H1 (cell line): Measurements from ENCODE around the gene TMEM131L. TPM values are rescaled to one million over a fixed set of nuclear protein-coding genes. Genes with fewer than 3 reads are reported as not detected.

Source experiments
- CTCF ChIA-PET: fragments of 300-600 bp; sonication (Branson Sonifier 250); formaldehyde crosslinking; loops from one replicate; lab custom pipeline; 2021; ENCODE audit not compliant: partially characterized antibody; lab: Charles Lee
- POLR2A ChIA-PET: fragments of 300-600 bp; sonication (Branson Sonifier 250); formaldehyde crosslinking; loops from one replicate; lab custom pipeline; 2021; ENCODE audit warnings: inconsistent platforms; ENCODE audit not compliant: partially characterized antibody; lab: Charles Lee
- DNase-seq, 2 experiments: peaks; one replicate each; pipeline versions ENCODE4 v3.0.0 to v3.0.0-alpha.2; 2010 to 2022; ENCODE audit warnings: low spot score in 2 of 2, low read depth in 1 of 2, mixed read lengths in 1 of 2
- FAIRE-seq: peaks from 2 replicates; lab custom pipeline; 2011; peaks lifted over from hg19 to GRCh38; lab: Jason Lieb, UNC
- H2AFZ ChIP-seq: 2 replicates; pipeline ENCODE4 v1.8.1; 2012; ENCODE audit warnings: low read length, inconsistent platforms
- H2AK5ac ChIP-seq: 2 replicates; pipeline ENCODE4 v1.6.1; 2013; ENCODE audit warnings: low read depth, low read length
- H2BK120ac ChIP-seq: replicated peaks from 2 replicates; pipeline ENCODE3; 2013; ENCODE audit warnings: low read depth, low read length, inconsistent platforms
- H2BK12ac ChIP-seq: 2 replicates; pipeline ENCODE4 v1.6.1; 2013; ENCODE audit warnings: low read depth, low read length
- H2BK15ac ChIP-seq: 2 replicates; pipeline ENCODE4 v1.6.1; 2013; ENCODE audit warnings: low read length
- H2BK20ac ChIP-seq: 2 replicates; pipeline ENCODE4 v1.6.1; 2013; ENCODE audit warnings: low read length
- H2BK5ac ChIP-seq: 2 replicates; pipeline ENCODE4 v1.6.1; 2013; ENCODE audit warnings: low read depth, low read length
- H3K14ac ChIP-seq: 2 replicates; pipeline ENCODE4 v1.6.1; 2013; ENCODE audit warnings: inconsistent platforms; ENCODE audit not compliant: insufficient read length
- H3K18ac ChIP-seq: 2 replicates; pipeline ENCODE4 v1.6.1; 2013; ENCODE audit warnings: low read length; ENCODE audit errors: extremely low read depth
- H3K23ac ChIP-seq: 2 replicates; pipeline ENCODE4 v1.6.1; 2013; ENCODE audit warnings: inconsistent platforms; ENCODE audit not compliant: insufficient read length
- H3K23me2 ChIP-seq: 2 replicates; pipeline ENCODE4 v1.6.1; 2013; ENCODE audit warnings: low read depth, low read length
- H3K27ac ChIP-seq: 2 replicates; pipeline ENCODE4 v1.6.1; 2011; ENCODE audit warnings: low read depth, low read length, inconsistent platforms
- H3K27me3 ChIP-seq, 4 experiments: replicated peaks in 1 of 4; 1 replicate in 1 of 4; 2 replicates in 3 of 4; pipeline versions ENCODE4 v1.6.1 to v1.8.1; 2011 to 2013; ENCODE audit warnings: low read length in 3 of 4, mild to moderate bottlenecking in 3 of 4, inconsistent platforms in 2 of 4, mixed read lengths in 2 of 4, moderate library complexity in 1 of 4; ENCODE audit not compliant: control insufficient read depth in 3 of 4, insufficient read depth in 3 of 4; ENCODE audit errors: extremely low read depth in 1 of 4
- H3K36me3 ChIP-seq, 4 experiments: 2 replicates each; pipeline versions ENCODE4 v1.6.1 to v1.8.1; 2011 to 2013; ENCODE audit warnings: mild to moderate bottlenecking in 4 of 4, low read length in 3 of 4, moderate library complexity in 2 of 4, control low read depth in 1 of 4, inconsistent platforms in 1 of 4; ENCODE audit not compliant: insufficient read depth in 4 of 4, control insufficient read depth in 2 of 4
- H3K4ac ChIP-seq: replicated peaks from 2 replicates; pipeline ENCODE3; 2013; ENCODE audit warnings: low read length, low read depth, mixed read lengths, inconsistent platforms; ENCODE audit not compliant: insufficient read length
- H3K4me1 ChIP-seq, 4 experiments: replicated peaks in 1 of 4; 1 replicate in 1 of 4; 2 replicates in 3 of 4; pipeline versions ENCODE4 v1.6.1 to v1.8.1; 2011 to 2013; ENCODE audit warnings: low read length in 3 of 4, inconsistent platforms in 2 of 4, mixed read lengths in 1 of 4; ENCODE audit not compliant: insufficient read depth in 4 of 4, control insufficient read depth in 3 of 4
- H3K4me2 ChIP-seq, 2 experiments: 2 replicates each; pipeline versions ENCODE4 v1.6.1 to v1.8.1; 2011 to 2013; ENCODE audit warnings: low read depth in 2 of 2, low read length in 2 of 2, control low read depth in 1 of 2, inconsistent platforms in 1 of 2, mild to moderate bottlenecking in 1 of 2; ENCODE audit not compliant: insufficient read depth in 1 of 2
- H3K4me3 ChIP-seq, 4 experiments: fragments of 200-600, 300-600 bp in 1 of 4; sonication (generic), shearing (Covaris generic), sonication (Bioruptor Twin) in 1 of 4; 2 replicates each; pipeline versions ENCODE4 v1.5.1 to v1.8.1; 2011 to 2016; ENCODE audit warnings: low read length in 4 of 4, low read depth in 3 of 4, control low read depth in 2 of 4, inconsistent platforms in 2 of 4, mild to moderate bottlenecking in 2 of 4, mixed read lengths in 1 of 4, moderate library complexity in 1 of 4; ENCODE audit not compliant: insufficient read depth in 2 of 4; ENCODE audit errors: extremely low read depth in 1 of 4
- H3K56ac ChIP-seq: replicated peaks from 2 replicates; pipeline ENCODE3; 2013; ENCODE audit warnings: low read depth, mild to moderate bottlenecking, mixed read lengths, low read length, inconsistent platforms; ENCODE audit not compliant: insufficient read length
- H3K79me1 ChIP-seq: 2 replicates; pipeline ENCODE4 v1.6.1; 2013; ENCODE audit warnings: low read depth, low read length, control low read depth
- H3K79me2 ChIP-seq, 2 experiments: 2 replicates each; pipeline versions ENCODE4 v1.6.1 to v1.8.1; 2012 to 2013; ENCODE audit warnings: low read length in 2 of 2, mild to moderate bottlenecking in 2 of 2, inconsistent platforms in 1 of 2; ENCODE audit not compliant: insufficient read depth in 2 of 2, control insufficient read depth in 1 of 2
- H3K9ac ChIP-seq, 4 experiments: replicated peaks in 1 of 4; 1 replicate in 1 of 4; 2 replicates in 3 of 4; pipeline versions ENCODE4 v1.6.1 to v1.8.1; 2011 to 2013; ENCODE audit warnings: low read depth in 3 of 4, low read length in 3 of 4, control low read depth in 2 of 4, mild to moderate bottlenecking in 2 of 4, moderate library complexity in 2 of 4, inconsistent platforms in 1 of 4; ENCODE audit errors: extremely low read depth in 1 of 4
- H3K9me3 ChIP-seq, 2 experiments: 2 replicates each; pipeline versions ENCODE4 v1.6.1 to v1.8.1; 2012 to 2013; ENCODE audit warnings: mild to moderate bottlenecking in 2 of 2, moderate library complexity in 2 of 2, control low read depth in 1 of 2, inconsistent platforms in 1 of 2, low read depth in 1 of 2, low read length in 1 of 2, mixed read lengths in 1 of 2; ENCODE audit not compliant: insufficient read depth in 2 of 2
- H4K20me1 ChIP-seq, 2 experiments: replicated peaks in 1 of 2; 2 replicates each; pipeline versions ENCODE3 to v1.8.1; 2011 to 2013; ENCODE audit warnings: inconsistent platforms in 2 of 2, low read length in 2 of 2, mild to moderate bottlenecking in 1 of 2; ENCODE audit not compliant: insufficient read depth in 2 of 2, control insufficient read depth in 1 of 2
- H4K5ac ChIP-seq: 2 replicates; pipeline ENCODE4 v1.6.1; 2013; ENCODE audit warnings: low read length, low read depth, mixed read lengths, inconsistent platforms; ENCODE audit not compliant: insufficient read length
- H4K8ac ChIP-seq: 2 replicates; pipeline ENCODE4 v1.8.0; 2013; ENCODE audit warnings: mild to moderate bottlenecking, moderate library complexity, low read length, inconsistent platforms; ENCODE audit not compliant: insufficient read depth; ENCODE audit errors: extremely low read depth
- H4K91ac ChIP-seq: replicated peaks from 2 replicates; pipeline ENCODE3; 2013; ENCODE audit warnings: low read length, mixed read lengths, inconsistent platforms; ENCODE audit not compliant: insufficient read length
- CBX8 ChIP-seq: fragments of 300-800, 300-1000 bp; sonication (generic); IDR thresholded peaks from 2 replicates; pipeline ENCODE4 v1.7.1; 2016; ENCODE audit warnings: low read depth, low read length, borderline replicate concordance
- EP300 ChIP-seq, 2 experiments: IDR thresholded peaks; 1 replicate in 1 of 2; 2 replicates in 1 of 2; pipeline ENCODE4 v1.6.1; 2011 to 2012; ENCODE audit warnings: low read depth in 2 of 2, low read length in 2 of 2, mild to moderate bottlenecking in 2 of 2, borderline replicate concordance in 1 of 2, inconsistent platforms in 1 of 2, moderate library complexity in 1 of 2
- RBBP5 ChIP-seq: IDR thresholded peaks from 2 replicates; pipeline ENCODE4 v1.7.1; 2012; ENCODE audit warnings: low read depth, mild to moderate bottlenecking, inconsistent platforms, low read length, moderate library complexity, borderline replicate concordance
- ZNF274 ChIP-seq: IDR thresholded peaks from 2 replicates; pipeline ENCODE4 v1.7.0; 2012; ENCODE audit warnings: low read length, borderline replicate concordance; ENCODE audit errors: extremely low read depth
- WGBS, 2 experiments: shearing (Covaris generic) in 1 of 2; methylation state at CpG; one replicate each; pipeline versions ENCODE4 v1.1.6 to v1.1.7; 2013 to 2015; ENCODE audit warnings: low lambda C conversion rate in 2 of 2, mixed read lengths in 2 of 2, inconsistent platforms in 1 of 2, low coverage in 1 of 2, missing lambda C conversion rate in 1 of 2; ENCODE audit not compliant: insufficient replicate concordance in 2 of 2, insufficient coverage in 1 of 2, insufficient read length in 1 of 2; ENCODE audit errors: extremely low coverage in 1 of 2, missing lambda C conversion rate in 1 of 2; 5-methylcytosine and 5-hydroxymethylcytosine counted together
- polyA plus RNA-seq, 7 experiments: library from polyadenylated mRNA; depleted of rRNA in 3 of 7; stranded (reverse) in 5 of 7; unstranded in 2 of 7; fragments of >200 nt in 5 of 7; fragments of 200-250 nt in 2 of 7; gene quantifications; 1 replicate in 5 of 7; 2 replicates in 1 of 7; 4 replicates in 1 of 7; pipeline versions ENCODE4 v1.2.1 to v1.2.3, GENCODE V29; 2011 to 2013; ENCODE audit warnings: missing spikeins in 2 of 7, mixed read lengths in 2 of 7
- total RNA-seq: library from RNA; stranded (reverse); fragmentation: NEBNext Ultra II Directional; extraction: Animal tissue kit (Norgen Biotek cat#: 25700); gene quantifications from 2 replicates; pipeline ENCODE4 v1.2.1, GENCODE V29; 2021

Gene TMEM131L
- total and polyA plus RNA-seq, 2 of the 8 experiments (the other 6 are each of a cell fraction or from before 2014, with no cell fraction given), result 14.3 to 26.1 TPM

GRCh38 chr4:153589703-153590595 lies 123.8 kb downstream of the TMEM131L start:
- Histone ChIP-seq H4K20me1 (no peaks in the 10 kb centered on the region), H4K91ac (no peak overlapping the region), H2BK120ac (no peak overlapping the region), H3K79me1 (no peaks in the 10 kb centered on the region; the same call in 1 of the 2 replicates), H2BK15ac (no peak overlapping the region), H4K8ac (no peak overlapping the region), H3K23me2 (no peaks in the 10 kb centered on the region), H3K27ac (no peak overlapping the region), H3K4me2 (no peak overlapping the region), H2BK20ac (no peak overlapping the region), H2AFZ (no peak overlapping the region), H3K4me3 (no peak overlapping the region), H3K14ac (no peak overlapping the region), H3K4ac (no peak overlapping the region), H4K5ac (no peak overlapping the region), H3K4me1 (no peaks in the 10 kb centered on the region), H3K9me3 (no peaks in the 10 kb centered on the region), H3K56ac (no peak overlapping the region), H2BK5ac (no peak overlapping the region), H2AK5ac (no peak overlapping the region), H3K9ac (no peak overlapping the region), H3K23ac (no peak overlapping the region), H3K36me3 (peaks cover 3 to 30% (median 10%) of the 10 kb centered on the region in 4 experiments; a peak in 7 of 8 replicates), H2BK12ac (no peak overlapping the region), H3K18ac (no peak overlapping the region), H3K79me2 (no peaks in the 10 kb centered on the region), H3K27me3 (no peaks in the 10 kb centered on the region)
- no peak for FAIRE-seq
- TF ChIP-seq ZNF274 (no peak), CBX8 (no peak), EP300 (IDR thresholded peaks at IDR 0.05; ENCODE audit: borderline replicate concordance in 1 of 2, low read depth in 2 of 2, low read length in 2 of 2) (no peak), RBBP5 (no peak)
- DNase-seq, result no peak
- WGBS, 2 experiments, result 79% methylated on average over 7 of the region's 7 CpGs; no CpG with 5 or more reads in 1 of the 2 experiments
- ChIA-PET POLR2A (interaction anchor here (1.1 kb wide), 1 partner anchor 125 kb away, joined by 3 read pairs; no protein-coding TSS in a partner anchor), CTCF (no interaction called here)
